ENCODE results near the gene ACSL1.

ACSL1 gene

DNA sequence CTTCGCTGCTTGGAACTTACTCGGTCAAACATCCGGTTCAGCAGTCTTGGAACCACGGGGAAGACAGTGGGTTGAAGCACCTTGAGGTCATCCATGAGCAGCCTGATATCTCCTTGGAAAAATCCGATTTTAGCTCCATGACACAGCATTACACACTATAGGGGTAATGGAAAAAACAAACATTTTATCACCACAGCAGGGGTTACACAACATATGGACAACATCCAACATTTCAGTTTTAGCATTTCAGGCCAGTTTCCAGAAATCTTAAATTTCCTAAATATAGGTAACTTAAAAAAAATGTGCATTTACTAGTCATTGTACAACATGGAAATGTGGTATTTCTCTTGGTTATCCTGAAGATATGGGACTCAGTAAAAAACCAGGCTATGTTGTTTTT lies 57.5 kb downstream of the ACSL1 start:
- H3K27ac ChIP-seq, result no peak overlapping the region
- no peak for DNase-seq (ENCODE audit: low spot score)
- TF ChIP-seq, protein P1, sequence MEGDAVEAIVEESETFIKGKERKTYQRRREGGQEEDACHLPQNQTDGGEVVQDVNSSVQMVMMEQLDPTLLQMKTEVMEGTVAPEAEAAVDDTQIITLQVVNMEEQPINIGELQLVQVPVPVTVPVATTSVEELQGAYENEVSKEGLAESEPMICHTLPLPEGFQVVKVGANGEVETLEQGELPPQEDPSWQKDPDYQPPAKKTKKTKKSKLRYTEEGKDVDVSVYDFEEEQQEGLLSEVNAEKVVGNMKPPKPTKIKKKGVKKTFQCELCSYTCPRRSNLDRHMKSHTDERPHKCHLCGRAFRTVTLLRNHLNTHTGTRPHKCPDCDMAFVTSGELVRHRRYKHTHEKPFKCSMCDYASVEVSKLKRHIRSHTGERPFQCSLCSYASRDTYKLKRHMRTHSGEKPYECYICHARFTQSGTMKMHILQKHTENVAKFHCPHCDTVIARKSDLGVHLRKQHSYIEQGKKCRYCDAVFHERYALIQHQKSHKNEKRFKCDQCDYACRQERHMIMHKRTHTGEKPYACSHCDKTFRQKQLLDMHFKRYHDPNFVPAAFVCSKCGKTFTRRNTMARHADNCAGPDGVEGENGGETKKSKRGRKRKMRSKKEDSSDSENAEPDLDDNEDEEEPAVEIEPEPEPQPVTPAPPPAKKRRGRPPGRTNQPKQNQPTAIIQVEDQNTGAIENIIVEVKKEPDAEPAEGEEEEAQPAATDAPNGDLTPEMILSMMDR (conservative IDR thresholded peaks at IDR 0.05; ENCODE audit: low read depth), result no peak
- ChIA-PET POLR2A (ENCODE audit: low non-redundant PET) (no interaction called here), CTCF (no interaction called here)

DNA sequence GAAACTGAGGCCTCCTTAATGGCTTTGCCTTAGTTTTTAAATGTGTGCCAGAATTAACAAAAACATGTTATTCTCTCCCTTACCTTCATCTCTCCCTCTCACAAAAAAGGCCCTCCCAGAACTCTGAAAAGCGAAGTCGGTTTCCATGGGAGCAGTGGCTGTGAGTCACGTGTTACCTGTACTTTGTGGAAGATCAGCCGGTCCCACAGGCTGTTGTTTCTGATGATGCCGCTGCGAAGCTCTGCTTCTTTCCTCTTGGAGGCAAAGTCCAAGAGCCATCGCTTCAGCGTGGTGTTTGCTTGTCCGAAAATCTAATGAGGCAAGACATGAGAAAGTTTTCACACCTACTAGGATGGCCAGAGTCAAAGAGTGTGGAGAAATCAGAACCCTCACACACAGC lies 59.3 kb downstream of the ACSL1 start:
- TF ChIP-seq, protein P1 (conservative IDR thresholded peaks at IDR 0.05; ENCODE audit: low read depth), result no peak
- ChIA-PET POLR2A (ENCODE audit: low non-redundant PET) (no interaction called here), CTCF (interaction anchor here (1.0 kb wide), 1 partner anchor 20 kb away, joined by 5 read pairs; no protein-coding TSS in a partner anchor)
- H3K27ac ChIP-seq, result no peak overlapping the region
- no peak for DNase-seq (ENCODE audit: low spot score)

GRCh38 chr4:184765473-184766340 lies 60.1 kb downstream of the ACSL1 start:
- no peak overlapping the region for H3K27ac ChIP-seq
- DNase-seq (ENCODE audit: low spot score), result no peak
- POLR2A ChIA-PET (ENCODE audit: low non-redundant PET), result no interaction called here
- TF ChIP-seq, protein P1 (conservative IDR thresholded peaks at IDR 0.05; ENCODE audit: low read depth), result no peak
- CTCF ChIA-PET, result no interaction called here

GRCh38 chr4:184764601-184765000 lies 61.2 kb downstream of the ACSL1 start:
- ChIA-PET CTCF (interaction anchor here (1.5 kb wide), 1 partner anchor 19 kb away, joined by 3 read pairs; no protein-coding TSS in a partner anchor), POLR2A (ENCODE audit: low non-redundant PET) (no interaction called here)
- no peak for DNase-seq (ENCODE audit: low spot score)
- no peak overlapping the region for H3K27ac ChIP-seq
- TF ChIP-seq, protein P1 (conservative IDR thresholded peaks at IDR 0.05; ENCODE audit: low read depth), result no peak

- H3K27ac ChIP-seq, result no peak overlapping the region
- DNase-seq (ENCODE audit: low spot score), result no peak
- ChIA-PET POLR2A (ENCODE audit: low non-redundant PET) (no interaction called here), CTCF (interaction anchor here (1.0 to 1.5 kb wide), 2 partner anchors 18 to 332 kb away, joined by 3 read pairs; no protein-coding TSS in a partner anchor)
- TF ChIP-seq, protein P1 (conservative IDR thresholded peaks at IDR 0.05; ENCODE audit: low read depth), result no peak
Observed at GRCh38 chr4:184763150-184763780, 62.5 kb downstream of the ACSL1 start.

DNA sequence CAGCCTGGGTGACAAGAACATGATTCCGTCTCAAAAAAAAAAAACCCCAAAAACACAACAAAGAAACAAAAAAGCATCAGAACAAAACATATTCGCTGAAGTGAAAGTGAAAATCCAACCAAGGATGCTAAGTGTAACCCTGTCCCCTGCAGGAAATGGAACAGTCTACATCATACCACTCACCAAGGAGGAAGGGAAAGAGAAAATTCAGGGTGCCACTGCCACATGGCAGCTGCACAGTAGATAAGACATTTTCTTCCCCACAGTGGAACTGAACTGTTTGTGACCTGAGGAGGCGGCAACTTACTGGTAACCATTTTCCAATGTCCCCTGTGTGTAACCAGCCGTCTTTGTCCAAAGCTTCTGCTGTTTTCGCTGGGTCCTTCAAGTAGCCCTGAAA lies 63.7 kb downstream of the ACSL1 start:
- H3K27ac ChIP-seq, result no peak overlapping the region
- CTCF ChIA-PET, result no interaction called here
- TF ChIP-seq, protein P1 (conservative IDR thresholded peaks at IDR 0.05; ENCODE audit: low read depth), result no peak
- no peak for DNase-seq (ENCODE audit: low spot score)
- POLR2A ChIA-PET (ENCODE audit: low non-redundant PET), result no interaction called here
